ENCODE data around the gene SLIT1. TPM values are rescaled to one million over a fixed set of nuclear protein-coding genes. Genes with fewer than 3 reads are reported as not detected.

The SLIT1 gene
- total and polyA plus RNA-seq, 2 of the 8 experiments (the other 6 are each of a cell fraction or from before 2014, with no cell fraction given), result 0.70 to 0.88 TPM

DNA sequence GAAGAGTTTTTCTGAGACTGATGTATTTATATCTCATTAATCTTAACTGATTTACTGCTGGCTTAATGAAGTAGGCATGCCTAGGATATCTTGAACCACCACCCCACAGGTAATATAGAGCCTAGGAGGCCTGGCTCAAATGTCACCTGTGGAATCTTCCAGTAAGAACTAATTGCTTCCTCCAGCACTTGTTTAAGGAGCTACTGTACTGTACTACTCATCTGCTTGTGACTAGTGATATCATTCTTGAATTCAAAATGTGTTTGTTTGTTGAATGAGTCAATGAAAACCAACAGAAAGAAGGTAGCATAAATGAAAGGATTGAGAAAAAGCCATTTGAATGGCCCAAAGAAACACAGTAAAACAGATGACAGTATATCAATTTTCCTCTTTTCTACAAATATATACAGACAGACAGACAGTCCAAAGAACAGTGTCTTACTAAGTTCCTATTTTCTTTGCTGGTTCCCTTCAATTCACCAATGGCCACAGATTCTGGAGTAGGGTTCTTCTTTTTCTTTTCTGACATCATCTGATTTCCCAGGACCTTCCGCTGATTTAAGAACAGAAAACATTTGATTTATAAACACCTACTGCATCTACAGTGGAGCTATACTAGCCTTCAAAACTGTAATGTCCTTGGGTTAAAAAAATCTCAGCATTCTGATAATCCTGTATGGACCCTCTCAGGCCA, 43.7 kb upstream of the SLIT1 start:
- Histone ChIP-seq H3K4me1 (replicated peaks in 1 of 4; ENCODE audit: control insufficient read depth in 3 of 4, insufficient read depth in 4 of 4, low read length in 3 of 4) (no peaks in the 10 kb centered on the region), H3K4ac (replicated peaks; ENCODE audit: insufficient read length, low read depth, low read length) (no peak overlapping the region), H2BK15ac (ENCODE audit: low read length) (no peak overlapping the region), H3K4me2 (ENCODE audit: insufficient read depth in 1 of 2, low read depth in 2 of 2, low read length in 2 of 2) (no peak overlapping the region), H3K4me3 (ENCODE audit: extremely low read depth in 1 of 4, insufficient read depth in 2 of 4, low read depth in 3 of 4, low read length in 4 of 4) (no peak overlapping the region), H3K14ac (ENCODE audit: insufficient read length) (no peak overlapping the region), H2AK5ac (ENCODE audit: low read depth, low read length) (no peak overlapping the region), H3K23me2 (ENCODE audit: low read depth, low read length) (no peaks in the 10 kb centered on the region), H4K5ac (ENCODE audit: insufficient read length, low read depth, low read length) (no peak overlapping the region), H4K91ac (replicated peaks; ENCODE audit: insufficient read length, low read length) (no peak overlapping the region), H3K56ac (replicated peaks; ENCODE audit: insufficient read length, low read depth, low read length) (no peak overlapping the region), H3K27me3 (replicated peaks in 1 of 4; ENCODE audit: control insufficient read depth in 3 of 4, extremely low read depth in 1 of 4, insufficient read depth in 3 of 4, low read length in 3 of 4) (no peaks in the 10 kb centered on the region), H2BK120ac (replicated peaks; ENCODE audit: low read depth, low read length) (no peak overlapping the region), H4K8ac (ENCODE audit: extremely low read depth, insufficient read depth, low read length) (no peak overlapping the region), H3K23ac (ENCODE audit: insufficient read length) (no peak overlapping the region), H2BK5ac (ENCODE audit: low read depth, low read length) (no peak overlapping the region), H3K18ac (ENCODE audit: extremely low read depth, low read length) (no peak overlapping the region), H3K79me2 (ENCODE audit: control insufficient read depth in 1 of 2, insufficient read depth in 2 of 2, low read length in 2 of 2) (no peaks in the 10 kb centered on the region), H2BK12ac (ENCODE audit: low read depth, low read length) (no peak overlapping the region), H3K27ac (ENCODE audit: low read depth, low read length) (no peak overlapping the region), H3K9me3 (ENCODE audit: insufficient read depth in 2 of 2, low read depth in 1 of 2, low read length in 1 of 2) (no peaks in the 10 kb centered on the region), H2AFZ (ENCODE audit: low read length) (no peak overlapping the region), H3K36me3 (ENCODE audit: control insufficient read depth in 2 of 4, insufficient read depth in 4 of 4, low read length in 3 of 4) (peaks cover 3 to 15% (median 6%) of the 10 kb centered on the region in 4 experiments; a peak in 4 of 8 replicates), H2BK20ac (ENCODE audit: low read length) (no peak overlapping the region), H4K20me1 (replicated peaks in 1 of 2; ENCODE audit: control insufficient read depth in 1 of 2, insufficient read depth in 2 of 2, low read length in 2 of 2) (peaks cover 0 to 2% of the 10 kb centered on the region in 2 experiments), H3K79me1 (ENCODE audit: low read depth, low read length) (no peaks in the 10 kb centered on the region; the same call in 1 of the 2 replicates), H3K9ac (replicated peaks in 1 of 4; ENCODE audit: extremely low read depth in 1 of 4, low read depth in 3 of 4, low read length in 3 of 4) (no peak overlapping the region)
- DNase-seq (ENCODE audit: low read depth in 1 of 2, low spot score in 2 of 2) (no peak), FAIRE-seq (no peak)
- WGBS, 2 experiments (ENCODE audit: extremely low coverage in 1 of 2, insufficient coverage in 1 of 2, insufficient read length in 1 of 2, insufficient replicate concordance in 2 of 2, low coverage in 1 of 2, low lambda C conversion rate in 2 of 2, missing lambda C conversion rate in 1 of 2), result 100% methylated on average over 1 of the region's 1 CpG; no CpG with 5 or more reads in 1 of the 2 experiments
- ChIA-PET POLR2A (ENCODE audit: partially characterized antibody) (no interaction called here), CTCF (ENCODE audit: partially characterized antibody) (interaction anchor here (1.2 to 44.6 kb wide), 3 partner anchors 16 to 145 kb away, joined by 3 to 1348 read pairs (median 5); no protein-coding TSS in a partner anchor)
- TF ChIP-seq PHF8 (conservative IDR thresholded peaks at IDR 0.05; ENCODE audit: low read depth, low read length), result no peak
- no peak for TF ChIP-seq BCL11A (IDR thresholded peaks at IDR 0.05; ENCODE audit: low read depth in 2 of 2, low read length in 2 of 2)
- TF ChIP-seq RFX5 (IDR thresholded peaks at IDR 0.05; ENCODE audit: borderline replicate concordance, low read depth, low read length), result no peak
- TF ChIP-seq, protein P1, sequence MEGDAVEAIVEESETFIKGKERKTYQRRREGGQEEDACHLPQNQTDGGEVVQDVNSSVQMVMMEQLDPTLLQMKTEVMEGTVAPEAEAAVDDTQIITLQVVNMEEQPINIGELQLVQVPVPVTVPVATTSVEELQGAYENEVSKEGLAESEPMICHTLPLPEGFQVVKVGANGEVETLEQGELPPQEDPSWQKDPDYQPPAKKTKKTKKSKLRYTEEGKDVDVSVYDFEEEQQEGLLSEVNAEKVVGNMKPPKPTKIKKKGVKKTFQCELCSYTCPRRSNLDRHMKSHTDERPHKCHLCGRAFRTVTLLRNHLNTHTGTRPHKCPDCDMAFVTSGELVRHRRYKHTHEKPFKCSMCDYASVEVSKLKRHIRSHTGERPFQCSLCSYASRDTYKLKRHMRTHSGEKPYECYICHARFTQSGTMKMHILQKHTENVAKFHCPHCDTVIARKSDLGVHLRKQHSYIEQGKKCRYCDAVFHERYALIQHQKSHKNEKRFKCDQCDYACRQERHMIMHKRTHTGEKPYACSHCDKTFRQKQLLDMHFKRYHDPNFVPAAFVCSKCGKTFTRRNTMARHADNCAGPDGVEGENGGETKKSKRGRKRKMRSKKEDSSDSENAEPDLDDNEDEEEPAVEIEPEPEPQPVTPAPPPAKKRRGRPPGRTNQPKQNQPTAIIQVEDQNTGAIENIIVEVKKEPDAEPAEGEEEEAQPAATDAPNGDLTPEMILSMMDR (IDR thresholded peaks at IDR 0.05; ENCODE audit: control extremely low read depth in 1 of 3, insufficient read depth in 1 of 3, low read depth in 1 of 3, low read length in 3 of 3), result no peak
- TF ChIP-seq GABPA (IDR thresholded peaks at IDR 0.05; ENCODE audit: borderline replicate concordance, insufficient read depth, low read length), result no peak
- TF ChIP-seq SP1 (IDR thresholded peaks at IDR 0.05; ENCODE audit: low read depth, low read length), result no peak
- no peak for TF ChIP-seq EP300 (IDR thresholded peaks at IDR 0.05; ENCODE audit: borderline replicate concordance in 1 of 2, low read depth in 2 of 2, low read length in 2 of 2)
- TF ChIP-seq ASH2L (IDR thresholded peaks at IDR 0.05; ENCODE audit: low read length), result no peak
- no peak for TF ChIP-seq YY1 (IDR thresholded peaks at IDR 0.05; ENCODE audit: low read depth, low read length)
- no peak for TF ChIP-seq SP4 (IDR thresholded peaks at IDR 0.05; ENCODE audit: low read length)
- no peak for TF ChIP-seq CHD1 (IDR thresholded peaks at IDR 0.05; ENCODE audit: low read depth, low read length)

Measured in H1 (cell line).